Esophagus muscularis mucosa (tissue), 4 donors: ENCODE results near the gene SLC39A11. TPM values are rescaled to one million over a fixed set of nuclear protein-coding genes. Genes with fewer than 3 reads are reported as not detected.

Source experiments
- DNase-seq: peaks from one replicate; pipeline ENCODE4 v3.0.0-alpha.2; 2017; ENCODE audit errors: extremely low spot score
- H3K27ac ChIP-seq, 4 donors: fragments of 200-600 bp; sonication (generic); replicated peaks in 1 of 4; 1 replicate in 3 of 4; 2 replicates in 1 of 4; pipeline ENCODE4 v1.5.1; 2016 to 2019; ENCODE audit warnings: mild to moderate bottlenecking in 1 of 4
- H3K27me3 ChIP-seq, 4 donors: fragments of 200-600 bp; sonication (generic); one replicate each; pipeline versions ENCODE4 v1.5.1 to v1.6.0; 2016 to 2019
- H3K36me3 ChIP-seq, 4 donors: fragments of 200-600 bp; sonication (generic); one replicate each; pipeline ENCODE4 v1.5.1; 2016 to 2019
- H3K4me1 ChIP-seq, 4 donors: fragments of 200-600 bp; sonication (generic); one replicate each; pipeline ENCODE4 v1.5.1; 2016 to 2019
- H3K4me3 ChIP-seq, 4 donors: fragments of 200-600 bp; sonication (generic); 1 replicate in 2 of 4; 2 replicates in 2 of 4; pipeline ENCODE4 v1.5.1; 2016 to 2019; ENCODE audit warnings: mild to moderate bottlenecking in 4 of 4, moderate library complexity in 1 of 4
- H3K9me3 ChIP-seq, 4 donors: fragments of 200-600 bp; sonication (generic); 1 replicate in 3 of 4; 2 replicates in 1 of 4; pipeline ENCODE4 v1.5.1; 2016 to 2019
- CTCF ChIP-seq, 3 experiments: fragments of 200-600 bp in 2 of 3; fragments of 450-650 bp in 1 of 3; sonication (generic) in 2 of 3; IDR thresholded peaks; one replicate each; pipeline ENCODE4 v1.5.1; 2017 to 2019; ENCODE audit warnings: antibody characterized with exemption in 3 of 3, mild to moderate bottlenecking in 2 of 3, moderate library complexity in 1 of 3
- EP300 ChIP-seq: sonication (generic); formaldehyde crosslinking; IDR thresholded peaks from one replicate; pipeline ENCODE4 v1.6.1; 2017; ENCODE audit warnings: antibody characterized with exemption
- POLR2A ChIP-seq: fragments of 450-650 bp; IDR thresholded peaks from one replicate; pipeline ENCODE4 v1.6.1; 2017; ENCODE audit warnings: antibody characterized with exemption, moderate library complexity, mild to moderate bottlenecking, low read depth
- POLR2AphosphoS5 ChIP-seq, 2 donors: sonication (generic); formaldehyde crosslinking; IDR thresholded peaks; one replicate each; pipeline ENCODE4 v1.6.1; 2017; ENCODE audit warnings: antibody characterized with exemption in 2 of 2
- WGBS: methylation state at CpG from one replicate; pipeline ENCODE4 v1.1.5; 2018; 5-methylcytosine and 5-hydroxymethylcytosine counted together
- intact Hi-C: fragments of 100-400 bp; cut with DNase I; formaldehyde crosslinking; loops from one replicate; pipeline ENCODE4 v1.15.1; 2023
- total RNA-seq, 4 donors: library from RNA; depleted of rRNA; stranded (reverse); fragments of >200 nt; gene quantifications; one replicate each; pipeline versions ENCODE4 v1.1.0 to v1.2.1, GENCODE V29; 2016

SLC39A11 gene
- total RNA-seq, 4 donors from 2014 or later: 7.5 to 20.2 (median 18.4) TPM

DNA sequence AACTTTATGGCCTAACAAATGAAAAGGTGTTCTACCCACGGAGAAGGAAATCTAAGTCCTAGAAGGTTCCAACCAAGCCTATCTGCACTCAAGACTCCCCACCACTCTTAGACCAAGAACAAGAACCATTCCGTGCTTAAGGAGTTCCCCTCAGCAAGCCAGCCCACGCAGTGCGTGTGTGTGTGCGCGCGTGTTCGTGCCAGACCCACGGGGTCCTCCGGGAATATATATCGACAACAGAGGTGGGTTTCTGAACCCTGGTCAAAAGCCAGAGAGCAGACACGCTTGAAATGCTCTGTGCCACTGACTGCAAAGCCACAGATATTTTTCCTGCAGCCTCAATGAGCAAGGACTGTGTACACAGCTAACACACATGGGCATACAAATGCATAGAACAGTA is 70.7 kb downstream of the SLC39A11 start:
- Histone ChIP-seq H3K9me3 (peaks cover 0 to 22% (median 11%) of the 10 kb centered on the region in 4 donors), H3K36me3 (peaks cover 0 to 5% (median 2%) of the 10 kb centered on the region in 4 donors), H3K4me3 (no peak overlapping the region), H3K4me1 (no peaks in the 10 kb centered on the region), H3K27ac (no peak overlapping the region), H3K27me3 (no peaks in the 10 kb centered on the region)
- TF ChIP-seq EP300: no peak
- TF ChIP-seq POLR2AphosphoS5 (IDR thresholded peaks at IDR 0.05): no peak
- TF ChIP-seq CTCF (IDR thresholded peaks at IDR 0.05): no peak
- no peak for TF ChIP-seq POLR2A
- DNase-seq: no peak
- intact Hi-C loops: no loop called here
- 97% methylated on average over 12 of the region's 12 CpGs for WGBS

DNA sequence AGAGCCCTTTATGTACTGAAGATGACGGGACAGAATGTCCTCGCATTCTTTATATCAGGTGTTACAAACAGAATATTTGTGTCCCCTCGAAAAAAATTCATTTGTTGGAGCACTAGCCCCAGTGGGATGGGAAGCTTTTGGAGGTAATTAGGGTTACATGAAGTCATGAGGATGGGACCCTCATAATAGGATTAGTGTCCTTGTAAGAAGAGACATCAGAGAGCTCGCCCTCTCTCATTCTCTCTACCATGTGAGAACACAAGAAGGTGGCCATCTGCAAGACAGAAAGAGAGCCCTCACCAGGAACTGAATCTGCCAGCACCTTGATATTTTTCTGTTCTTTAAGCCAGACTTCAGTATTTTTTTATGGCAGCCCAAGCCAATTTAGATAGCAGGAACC is 72.4 kb downstream of the SLC39A11 start:
- DNase-seq: no peak
- Histone ChIP-seq H3K27ac (no peak overlapping the region), H3K27me3 (no peaks in the 10 kb centered on the region), H3K4me1 (no peaks in the 10 kb centered on the region), H3K4me3 (no peak overlapping the region), H3K9me3 (peaks cover 0 to 22% (median 11%) of the 10 kb centered on the region in 4 donors), H3K36me3 (peaks cover 0 to 5% (median 2%) of the 10 kb centered on the region in 4 donors)
- WGBS: 94% methylated on average over 4 of the region's 4 CpGs
- TF ChIP-seq POLR2A: no peak
- no peak for TF ChIP-seq CTCF (IDR thresholded peaks at IDR 0.05)
- TF ChIP-seq POLR2AphosphoS5 (IDR thresholded peaks at IDR 0.05): no peak
- no peak for TF ChIP-seq EP300
- intact Hi-C loops: no loop called here

GRCh38 chr17:73018599-73018998 is 73.9 kb downstream of the SLC39A11 start:
- H3K9me3 ChIP-seq: peaks cover 0 to 22% (median 11%) of the 10 kb centered on the region in 4 donors
- no peak for DNase-seq
- no peak overlapping the region for H3K27ac ChIP-seq
- H3K4me3 ChIP-seq: no peak overlapping the region
- H3K4me1 ChIP-seq: no peaks in the 10 kb centered on the region
- H3K27me3 ChIP-seq: no peaks in the 10 kb centered on the region
- no peaks in the 10 kb centered on the region for H3K36me3 ChIP-seq
- TF ChIP-seq CTCF (IDR thresholded peaks at IDR 0.05) (no peak), POLR2A (no peak), POLR2AphosphoS5 (IDR thresholded peaks at IDR 0.05) (no peak), EP300 (no peak)
- intact Hi-C loops: no loop called here

DNA sequence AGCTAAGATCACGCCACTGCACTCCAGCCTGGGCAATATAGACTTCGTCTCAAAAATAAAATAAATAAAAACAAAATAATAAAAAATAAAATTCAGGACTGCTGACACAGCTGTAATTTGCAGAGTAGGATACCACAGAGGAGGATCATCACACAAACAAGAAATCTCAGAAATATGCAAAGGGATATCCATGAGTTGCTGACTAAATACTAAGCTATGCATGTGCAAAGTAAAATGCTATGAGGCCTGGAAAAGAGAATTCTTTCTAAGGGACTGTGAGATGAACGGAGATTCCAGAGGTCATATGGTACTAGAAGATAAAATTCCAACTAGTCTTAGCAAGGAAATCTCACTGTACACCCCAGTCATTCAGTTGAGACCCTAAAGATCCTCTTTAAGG is 74.8 kb downstream of the SLC39A11 start:
- no peak for DNase-seq
- TF ChIP-seq EP300 (no peak), POLR2AphosphoS5 (IDR thresholded peaks at IDR 0.05) (no peak), CTCF (IDR thresholded peaks at IDR 0.05) (no peak), POLR2A (no peak)
- Histone ChIP-seq H3K9me3 (peaks cover 0 to 22% (median 11%) of the 10 kb centered on the region in 4 donors), H3K36me3 (no peaks in the 10 kb centered on the region), H3K27me3 (no peaks in the 10 kb centered on the region), H3K27ac (no peak overlapping the region), H3K4me3 (no peak overlapping the region), H3K4me1 (no peaks in the 10 kb centered on the region)
- 90% methylated on average over 3 of the region's 3 CpGs for WGBS
- intact Hi-C loops: no loop called here

DNA sequence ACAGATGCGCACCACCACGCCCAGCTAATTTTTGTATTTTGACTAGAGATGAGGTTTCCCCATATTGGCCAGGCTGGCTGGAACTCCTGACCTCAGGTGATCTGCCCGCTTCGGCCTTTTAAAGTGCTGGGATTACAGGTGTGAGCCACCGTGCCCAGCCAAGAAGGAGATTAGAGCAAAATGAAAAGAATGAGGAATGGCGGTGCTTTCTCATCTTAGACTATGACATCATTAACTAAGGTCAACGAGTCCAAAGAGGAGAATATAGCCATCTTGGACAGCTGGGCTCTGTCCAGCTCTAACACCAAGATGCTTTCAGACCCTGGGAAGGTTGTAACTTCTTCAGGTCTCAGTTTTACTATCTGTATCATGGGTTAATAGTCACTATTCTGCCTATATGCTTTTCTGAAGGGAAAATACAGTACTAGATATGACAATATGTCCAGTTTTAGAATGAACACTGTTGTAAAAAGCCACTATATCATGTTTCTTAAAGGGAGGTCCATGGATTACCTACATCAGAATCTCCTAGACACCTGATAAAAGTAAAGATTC is 76.7 kb downstream of the SLC39A11 start:
- TF ChIP-seq EP300 (no peak), CTCF (IDR thresholded peaks at IDR 0.05) (no peak), POLR2AphosphoS5 (IDR thresholded peaks at IDR 0.05) (no peak), POLR2A (no peak)
- Histone ChIP-seq H3K4me1 (no peaks in the 10 kb centered on the region), H3K27ac (no peak overlapping the region), H3K9me3 (peaks cover 0 to 22% (median 11%) of the 10 kb centered on the region in 4 donors), H3K36me3 (no peaks in the 10 kb centered on the region), H3K4me3 (no peak overlapping the region), H3K27me3 (no peaks in the 10 kb centered on the region)
- intact Hi-C loops: no loop called here
- WGBS: 91% methylated on average over 7 of the region's 7 CpGs
- no peak for DNase-seq
